SU-DHL-6 (cell line): Measurements from ENCODE around the gene SERAC1.

Experiments used
- H2AFZ ChIP-seq: fragments of 200-600 bp; sonication (generic); 2 replicates; pipeline ENCODE4 v1.6.1; 2014; ENCODE audit warnings: low read depth, mild to moderate bottlenecking, moderate library complexity, mixed read lengths, antibody characterized with exemption, low read length; ENCODE audit not compliant: severe bottlenecking
- H3F3A ChIP-seq: fragments of 200-600 bp; shearing (Covaris generic); 2 replicates; pipeline ENCODE4 v1.6.0; 2016; ENCODE audit warnings: antibody characterized with exemption, mild to moderate bottlenecking; ENCODE audit not compliant: insufficient read depth
- H3K27ac ChIP-seq: fragments of 200-600 bp; sonication (generic); 2 replicates; pipeline ENCODE4 v1.5.1; 2016; ENCODE audit warnings: low read depth, mild to moderate bottlenecking, low read length, moderate library complexity, mixed read lengths
- H3K27me3 ChIP-seq: fragments of 200-600 bp; sonication (generic), shearing (Covaris generic); 2 replicates; pipeline ENCODE4 v1.6.0; 2014; ENCODE audit warnings: mild to moderate bottlenecking, low read length
- H3K36me3 ChIP-seq: fragments of 200-600 bp; sonication (generic); 2 replicates; pipeline ENCODE4 v1.6.1; 2014; ENCODE audit warnings: mild to moderate bottlenecking, low read length, mixed read lengths
- H3K4me2 ChIP-seq: fragments of 300-600, 200-600 bp; shearing (Covaris generic), sonication (generic); 2 replicates; pipeline ENCODE4 v1.6.0; 2014; ENCODE audit warnings: low read length, low read depth, mild to moderate bottlenecking; ENCODE audit not compliant: poor library complexity, severe bottlenecking
- H3K4me3 ChIP-seq: fragments of 200-600 bp; sonication (generic); 2 replicates; pipeline ENCODE4 v1.5.1; 2014; ENCODE audit warnings: antibody characterized with exemption, low read length, mild to moderate bottlenecking, mixed read lengths; ENCODE audit not compliant: insufficient read depth, poor library complexity, severe bottlenecking
- H3K79me2 ChIP-seq: fragments of 200-600 bp; sonication (generic); 2 replicates; pipeline ENCODE4 v1.6.1; 2014; ENCODE audit warnings: mild to moderate bottlenecking, low read length, moderate library complexity; ENCODE audit not compliant: insufficient read depth
- H3K9ac ChIP-seq: fragments of 200-600 bp; sonication (generic); 2 replicates; pipeline ENCODE4 v1.7.0; 2014; ENCODE audit warnings: mild to moderate bottlenecking, low read length
- H3K9me2 ChIP-seq: fragments of 200-600 bp; sonication (generic); replicated peaks from 2 replicates; pipeline ENCODE4 v1.6.1; 2014; ENCODE audit warnings: low read length; ENCODE audit not compliant: insufficient read depth
- H3K9me3 ChIP-seq: fragments of 200-600 bp; sonication (generic); 2 replicates; pipeline ENCODE4 v1.6.1; 2014; ENCODE audit warnings: low read length, mixed read lengths; ENCODE audit not compliant: insufficient read depth
- H4K20me1 ChIP-seq: fragments of 200-600 bp; sonication (generic); 2 replicates; pipeline ENCODE4 v1.6.1; 2014; ENCODE audit warnings: low read depth, mild to moderate bottlenecking, antibody characterized with exemption, low read length, moderate library complexity, mixed read lengths
- CTCF ChIP-seq: fragments of 200-600 bp; sonication (generic); IDR thresholded peaks from one replicate; pipeline ENCODE4 v1.5.1; 2017; ENCODE audit warnings: antibody characterized with exemption, mild to moderate bottlenecking, low read length, moderate library complexity; ENCODE audit not compliant: insufficient read depth, poor library complexity, severe bottlenecking
- EZH2phosphoT487 ChIP-seq: fragments of 200-600 bp; sonication (generic), shearing (Covaris generic); conservative IDR thresholded peaks from 2 replicates; pipeline ENCODE4 v1.6.1; 2018; ENCODE audit warnings: mild to moderate bottlenecking, antibody characterized with exemption, low read length, moderate library complexity, mixed read lengths

The SERAC1 gene

GRCh38 chr6:158080849-158081656 is 87.0 kb downstream of the SERAC1 start:
- TF ChIP-seq CTCF (no peak), EZH2phosphoT487 (no peak)
- H3K79me2 ChIP-seq = no peaks in the 10 kb centered on the region
- no peaks in the 10 kb centered on the region for H3K27me3 ChIP-seq
- H3K9ac ChIP-seq = no peak overlapping the region
- no peak overlapping the region for H3K4me3 ChIP-seq
- no peak overlapping the region for H3K4me2 ChIP-seq
- no peak overlapping the region for H2AFZ ChIP-seq
- H3K36me3 ChIP-seq = no peaks in the 10 kb centered on the region
- H3K9me2 ChIP-seq = no peaks in the 10 kb centered on the region
- no peaks in the 10 kb centered on the region for H4K20me1 ChIP-seq
- no peaks in the 10 kb centered on the region for H3K9me3 ChIP-seq
- no peak overlapping the region for H3K27ac ChIP-seq
- H3F3A ChIP-seq = no peaks in the 10 kb centered on the region

DNA sequence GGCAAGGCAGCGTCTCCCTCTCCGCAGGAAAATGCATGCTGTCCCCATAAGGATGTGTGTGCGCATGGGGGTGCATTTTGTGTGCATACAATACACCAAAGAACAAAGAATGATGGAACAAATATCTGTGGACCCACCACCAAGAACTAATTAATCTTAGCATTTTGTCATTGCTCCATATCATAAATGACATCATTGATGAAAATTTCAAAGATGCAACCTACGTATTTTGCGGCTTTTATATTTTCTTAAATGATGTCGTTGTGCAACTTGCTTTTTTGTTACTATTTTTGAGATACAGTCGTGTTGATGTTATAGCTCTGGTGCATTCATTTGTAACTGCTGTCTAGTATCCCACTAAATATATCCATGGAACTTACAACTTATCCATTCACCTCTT is 89.7 kb downstream of the SERAC1 start:
- no peaks in the 10 kb centered on the region for H3K79me2 ChIP-seq
- no peaks in the 10 kb centered on the region for H3K9me2 ChIP-seq
- TF ChIP-seq CTCF (no peak), EZH2phosphoT487 (no peak)
- H4K20me1 ChIP-seq = no peaks in the 10 kb centered on the region
- H3K36me3 ChIP-seq = no peaks in the 10 kb centered on the region
- H2AFZ ChIP-seq = no peak overlapping the region
- no peaks in the 10 kb centered on the region for H3K27me3 ChIP-seq
- no peak overlapping the region for H3K4me2 ChIP-seq
- H3F3A ChIP-seq = no peaks in the 10 kb centered on the region
- H3K9ac ChIP-seq = no peak overlapping the region
- no peak overlapping the region for H3K27ac ChIP-seq
- H3K4me3 ChIP-seq = no peak overlapping the region
- H3K9me3 ChIP-seq = no peaks in the 10 kb centered on the region

DNA sequence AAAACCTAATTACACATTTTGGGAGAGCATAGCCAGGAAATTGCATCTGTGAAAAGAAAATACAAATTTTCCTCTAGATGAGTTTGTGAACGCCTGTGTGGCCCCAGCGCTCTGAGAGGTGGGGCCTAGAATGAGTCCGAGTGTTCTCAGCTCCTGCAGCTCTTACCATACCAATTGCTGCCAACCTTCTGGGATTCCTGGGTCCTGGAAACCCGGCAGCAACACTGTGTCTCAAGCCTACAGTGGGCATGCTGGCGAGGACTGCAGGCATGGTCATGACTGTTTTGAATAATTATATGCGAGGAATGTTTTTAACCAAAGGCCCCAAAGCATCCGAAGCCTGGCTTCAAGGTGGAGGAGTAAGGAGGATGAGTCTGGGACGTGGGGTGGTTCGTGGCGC is 90.4 kb downstream of the SERAC1 start:
- H3K36me3 ChIP-seq = no peaks in the 10 kb centered on the region
- H3K79me2 ChIP-seq = no peaks in the 10 kb centered on the region
- H3K9me2 ChIP-seq = no peaks in the 10 kb centered on the region
- no peaks in the 10 kb centered on the region for H3K9me3 ChIP-seq
- no peak overlapping the region for H3K9ac ChIP-seq
- no peaks in the 10 kb centered on the region for H4K20me1 ChIP-seq
- TF ChIP-seq CTCF (no peak), EZH2phosphoT487 (no peak)
- H3K4me2 ChIP-seq = no peak overlapping the region
- no peaks in the 10 kb centered on the region for H3K27me3 ChIP-seq
- H3K4me3 ChIP-seq = no peak overlapping the region
- no peak overlapping the region for H3K27ac ChIP-seq
- H2AFZ ChIP-seq = no peak overlapping the region
- H3F3A ChIP-seq = no peaks in the 10 kb centered on the region
